Cardiac muscle cell (in vitro differentiated cells and primary cell): ENCODE data around the gene MYH7. TPM values are rescaled to one million over a fixed set of nuclear protein-coding genes. Genes with fewer than 3 reads are reported as not detected.
"Not testable (repeated sequence)": the region's sequence is repeated elsewhere in the genome, so short reads cannot be mapped to it uniquely, and the experiment has no call there.

ENCODE experiments used
- DNase-seq, 2 donors: peaks; one replicate each; pipeline versions ENCODE4 v3.0.0 to v3.0.0-alpha.2; 2010 to 2017; ENCODE audit warnings: low read depth in 1 of 2, low spot score in 1 of 2
- H3K27ac ChIP-seq: fragments of 200-600 bp; sonication (generic); 2 replicates; pipeline ENCODE4 v1.5.1; 2016
- H3K27me3 ChIP-seq: fragments of 200-600 bp; sonication (generic); 2 replicates; pipeline ENCODE4 v1.6.0; 2016; ENCODE audit warnings: control low read depth
- H3K36me3 ChIP-seq: fragments of 200-600 bp; sonication (generic); 2 replicates; pipeline ENCODE4 v1.5.1; 2016; ENCODE audit warnings: control low read depth
- H3K4me1 ChIP-seq: fragments of 200-600 bp; sonication (generic); 2 replicates; pipeline ENCODE4 v1.8.1; 2017; ENCODE audit warnings: low read depth, mild to moderate bottlenecking, mixed run types
- H3K4me3 ChIP-seq: fragments of 200-600 bp; sonication (generic); 2 replicates; pipeline ENCODE4 v1.5.1; 2016; ENCODE audit warnings: mild to moderate bottlenecking
- H3K9me3 ChIP-seq: fragments of 200-600 bp; sonication (generic); 2 replicates; pipeline ENCODE4 v1.5.1; 2017; ENCODE audit warnings: low read depth, mild to moderate bottlenecking, control low read depth
- CTCF ChIP-seq: IDR thresholded peaks from 2 replicates; pipeline ENCODE4 v1.5.1; 2012; ENCODE audit warnings: low read depth, mild to moderate bottlenecking, low read length
- polyA plus RNA-seq: library from polyadenylated mRNA; unstranded; fragments of >200 nt; fragmentation: Nextera tagmentation; extraction: Ambion mirVana; gene quantifications from 2 replicates; pipeline ENCODE4 v1.2.1, GENCODE V29; 2016
- total RNA-seq: library from RNA; depleted of rRNA; stranded (reverse); fragments of >200 nt; gene quantifications from 2 replicates; pipeline ENCODE4 v1.2.3, GENCODE V29; 2016

Gene MYH7
- total and polyA plus RNA-seq, 2 experiments from 2014 or later, result 82.8 to 117 TPM

- no peaks in the 10 kb centered on the region for H3K36me3 ChIP-seq
- no peaks in the 10 kb centered on the region for H3K9me3 ChIP-seq
- H3K27me3 ChIP-seq, result no peaks in the 10 kb centered on the region
- no peak for TF ChIP-seq CTCF
- no peaks in the 10 kb centered on the region for H3K4me1 ChIP-seq
- DNase-seq, result no peak
- H3K4me3 ChIP-seq, result no peak overlapping the region
- no peak overlapping the region for H3K27ac ChIP-seq
Measured at GRCh38 chr14:23425169-23425568, 10.3 kb downstream of the MYH7 start.

- no peaks in the 10 kb centered on the region for H3K4me1 ChIP-seq
- H3K4me3 ChIP-seq, result no peak overlapping the region
- H3K27ac ChIP-seq, result no peak overlapping the region
- no peak for DNase-seq
- TF ChIP-seq CTCF, result no peak
- H3K27me3 ChIP-seq, result no peaks in the 10 kb centered on the region
- no peaks in the 10 kb centered on the region for H3K36me3 ChIP-seq
- H3K9me3 ChIP-seq, result no peaks in the 10 kb centered on the region
Measured at GRCh38 chr14:23423657-23424056, 11.8 kb downstream of the MYH7 start.

GRCh38 chr14:23421594-23421993, 13.9 kb downstream of the MYH7 start:
- Histone ChIP-seq H3K4me3 (no peak overlapping the region), H3K36me3 (no peaks in the 10 kb centered on the region), H3K27ac (no peak overlapping the region), H3K9me3 (no peaks in the 10 kb centered on the region), H3K4me1 (peaks cover 1% of the 10 kb centered on the region), H3K27me3 (no peaks in the 10 kb centered on the region)
- no peak for TF ChIP-seq CTCF
- DNase-seq, result no peak

GRCh38 chr14:23419646-23420045, 15.8 kb downstream of the MYH7 start:
- not testable (repeated sequence) for H3K9me3 ChIP-seq, H3K27me3 ChIP-seq, H3K36me3 ChIP-seq, H3K27ac ChIP-seq, DNase-seq, H3K4me3 ChIP-seq
- peaks cover 15% of the 10 kb centered on the region for H3K4me1 ChIP-seq

- no peaks in the 10 kb centered on the region for H3K9me3 ChIP-seq
- no peak overlapping the region for H3K4me3 ChIP-seq
- H3K36me3 ChIP-seq, result no peaks in the 10 kb centered on the region
- no peak for TF ChIP-seq CTCF
- peaks cover 22% of the 10 kb centered on the region for H3K4me1 ChIP-seq
- no peak overlapping the region for H3K27ac ChIP-seq
- no peaks in the 10 kb centered on the region for H3K27me3 ChIP-seq
- DNase-seq, result no peak
Measured at GRCh38 chr14:23418021-23418420, 17.4 kb downstream of the MYH7 start.

GRCh38 chr14:23417269-23417668, 18.2 kb downstream of the MYH7 start:
- peaks cover 22% of the 10 kb centered on the region for H3K4me1 ChIP-seq
- not testable (repeated sequence) for H3K36me3 ChIP-seq, DNase-seq

GRCh38 chr14:23416801-23417200, 18.7 kb downstream of the MYH7 start:
- H3K4me3 ChIP-seq, result no peak overlapping the region
- H3K9me3 ChIP-seq, result no peaks in the 10 kb centered on the region
- no peak for TF ChIP-seq CTCF
- H3K27ac ChIP-seq, result peak overlapping the region; percentile 30
- H3K36me3 ChIP-seq, result no peaks in the 10 kb centered on the region
- DNase-seq, result no peak
- no peaks in the 10 kb centered on the region for H3K27me3 ChIP-seq
- H3K4me1 ChIP-seq, result peaks cover 22% of the 10 kb centered on the region

More at GRCh38 chr14:23417269-23417668, 18.2 kb downstream of the MYH7 start:
- H3K27me3 ChIP-seq, H3K27ac ChIP-seq, H3K9me3 ChIP-seq, H3K4me3 ChIP-seq: not testable (repeated sequence)
